Left hindlimb (tissue), 1 donor: ENCODE data around the gene BORCS5.
A peak's percentile ranks its signal among the peaks of the same experiment; 100 is the strongest.
"Not testable (repeated sequence)": the region's sequence is repeated elsewhere in the genome, so short reads cannot be mapped to it uniquely, and the experiment has no call there.

ENCODE experiments used
- DNase-seq: peaks from one replicate; pipeline ENCODE4 v3.0.0-alpha.2; 2018

BORCS5 gene

DNA sequence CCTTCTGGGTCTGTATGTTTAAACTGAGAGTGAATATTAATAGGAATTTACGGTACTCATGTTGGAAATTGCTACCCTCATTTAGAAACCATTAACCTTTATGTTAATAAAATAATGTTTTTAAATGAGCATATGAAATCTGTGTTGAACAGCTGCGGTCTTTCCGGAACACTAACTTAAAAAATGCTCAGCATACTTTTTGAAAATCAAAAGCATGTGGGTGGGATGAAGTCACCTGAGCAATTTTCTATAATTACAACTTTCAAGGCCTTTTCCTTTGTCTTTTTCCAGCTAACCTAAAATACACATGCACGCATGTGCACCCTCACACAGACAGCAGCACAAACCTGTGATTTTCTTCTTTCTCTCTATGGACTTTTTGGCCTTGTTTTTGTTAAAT is 39.8 kb downstream of the BORCS5 start:
- no peak for DNase-seq

DNA sequence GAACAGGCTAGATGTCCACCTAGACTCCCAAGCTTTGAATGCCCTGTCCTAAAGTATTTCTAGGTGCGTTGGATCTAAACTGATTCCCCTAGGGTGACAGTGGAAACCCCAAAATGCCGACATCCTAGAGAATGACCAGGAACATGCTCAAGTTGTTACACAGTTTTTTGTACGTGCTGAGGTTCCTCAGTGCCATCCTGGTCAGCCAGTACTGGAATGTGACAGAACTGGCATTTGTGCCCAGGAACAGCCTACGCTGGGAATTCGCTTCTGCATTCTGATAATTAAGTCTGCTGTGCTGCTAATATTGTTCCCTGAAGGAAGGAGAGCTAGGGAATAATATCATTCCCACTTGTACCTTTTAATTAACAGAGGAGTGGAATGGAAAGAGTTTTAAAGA is 40.3 kb downstream of the BORCS5 start:
- no peak for DNase-seq

DNA sequence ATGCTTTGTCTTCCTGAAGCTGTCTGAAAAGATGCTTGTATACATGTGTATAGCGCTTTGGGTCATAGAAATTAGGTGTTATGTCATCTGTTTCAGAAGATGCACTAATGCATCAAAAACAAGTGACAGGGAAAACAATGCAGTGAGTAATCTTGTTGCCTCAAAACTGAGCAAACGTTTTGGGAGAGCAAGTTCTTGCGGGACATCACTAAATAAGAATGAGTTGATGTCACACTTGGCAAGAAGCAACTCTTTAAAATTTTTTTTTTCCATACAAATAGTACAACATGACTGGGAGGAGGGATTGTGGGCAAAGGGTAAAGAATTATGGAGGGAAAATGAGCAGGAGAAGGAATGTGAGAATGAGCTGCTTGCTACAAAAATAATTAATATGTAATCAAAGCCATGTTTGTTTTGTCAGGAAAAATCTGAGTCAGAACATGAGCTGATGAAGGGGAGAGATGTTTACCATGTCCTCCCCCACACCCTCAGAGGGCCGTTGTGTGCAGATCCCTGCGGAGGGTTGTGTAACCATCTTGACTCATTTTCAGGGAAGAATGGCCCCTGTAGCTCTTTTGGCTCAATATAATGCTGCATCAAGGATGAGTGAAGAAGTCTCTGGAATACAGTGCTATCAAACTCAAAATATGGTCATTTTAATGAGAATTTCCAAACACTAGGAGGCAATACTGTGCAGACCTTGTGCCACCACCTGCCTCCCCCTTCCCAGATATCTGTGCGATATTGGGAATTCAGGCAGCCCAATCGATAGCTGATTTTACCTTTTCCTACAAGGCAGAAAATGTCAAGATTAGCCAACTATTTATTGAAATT is 41.4 kb downstream of the BORCS5 start:
- DNase-seq, result peak; percentile 52

DNA sequence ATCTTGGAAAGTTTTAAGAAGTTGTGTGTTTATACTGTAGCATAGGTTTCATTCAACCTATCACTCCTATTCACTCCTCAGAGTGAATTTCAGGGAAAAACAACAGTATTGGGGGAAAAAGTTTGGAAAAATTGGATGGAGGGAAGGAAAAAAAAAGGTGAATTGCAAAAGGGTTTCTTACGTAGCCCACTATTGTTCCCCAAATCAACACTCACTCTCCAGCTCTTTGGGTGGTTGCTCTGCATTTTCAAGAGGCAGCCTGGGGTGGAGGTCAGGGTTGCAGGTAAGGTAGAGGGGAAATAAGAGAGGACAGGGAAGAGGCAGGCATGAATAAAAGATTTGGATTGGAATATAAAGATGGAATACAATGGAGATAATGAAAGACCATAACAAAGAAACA is 42.3 kb downstream of the BORCS5 start:
- no peak for DNase-seq

DNA sequence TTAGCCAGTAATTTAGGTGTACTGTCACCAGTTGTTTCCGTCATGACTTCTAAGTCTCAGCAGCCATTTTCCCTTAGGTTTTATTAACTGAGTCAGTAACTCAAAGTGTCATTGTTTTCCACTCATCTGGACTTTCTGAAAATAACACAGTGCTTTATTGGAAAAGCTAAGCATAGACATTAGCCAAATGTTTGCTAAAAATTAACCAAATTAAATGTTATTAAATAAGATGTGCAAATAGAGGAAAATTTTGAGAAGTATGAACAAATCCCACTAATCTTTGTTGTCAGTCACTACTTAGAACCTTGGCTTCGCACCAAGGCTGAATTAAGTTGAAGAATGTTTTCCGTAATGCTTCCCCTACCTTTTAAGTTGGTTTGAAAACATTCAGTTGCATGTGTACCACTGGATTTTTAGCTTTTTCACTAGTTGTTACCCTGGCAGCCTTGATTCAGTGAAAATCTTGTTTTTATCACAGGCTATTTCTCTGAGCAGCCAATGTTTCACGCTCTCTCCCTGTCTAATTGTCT is 43.0 kb downstream of the BORCS5 start:
- no peak for DNase-seq

DNA sequence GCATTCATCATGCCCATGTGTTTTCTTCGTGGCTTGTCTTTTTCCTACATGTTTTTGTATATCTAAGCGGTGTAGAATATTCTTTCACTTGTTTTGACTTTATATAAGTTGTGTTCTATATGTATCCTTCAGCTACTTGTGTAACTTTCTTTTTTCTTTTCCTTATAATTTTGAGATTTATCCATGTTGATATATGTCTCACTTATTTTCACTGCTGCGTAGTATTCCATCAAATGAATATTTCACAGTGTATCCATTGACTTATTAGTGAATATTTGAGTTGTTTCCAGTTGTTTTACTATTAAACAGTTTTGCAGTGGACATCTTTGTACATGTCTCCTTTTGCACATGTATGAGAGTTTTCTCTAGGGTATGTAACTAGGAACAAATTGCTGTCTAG is 43.9 kb downstream of the BORCS5 start:
- no peak for DNase-seq

DNA sequence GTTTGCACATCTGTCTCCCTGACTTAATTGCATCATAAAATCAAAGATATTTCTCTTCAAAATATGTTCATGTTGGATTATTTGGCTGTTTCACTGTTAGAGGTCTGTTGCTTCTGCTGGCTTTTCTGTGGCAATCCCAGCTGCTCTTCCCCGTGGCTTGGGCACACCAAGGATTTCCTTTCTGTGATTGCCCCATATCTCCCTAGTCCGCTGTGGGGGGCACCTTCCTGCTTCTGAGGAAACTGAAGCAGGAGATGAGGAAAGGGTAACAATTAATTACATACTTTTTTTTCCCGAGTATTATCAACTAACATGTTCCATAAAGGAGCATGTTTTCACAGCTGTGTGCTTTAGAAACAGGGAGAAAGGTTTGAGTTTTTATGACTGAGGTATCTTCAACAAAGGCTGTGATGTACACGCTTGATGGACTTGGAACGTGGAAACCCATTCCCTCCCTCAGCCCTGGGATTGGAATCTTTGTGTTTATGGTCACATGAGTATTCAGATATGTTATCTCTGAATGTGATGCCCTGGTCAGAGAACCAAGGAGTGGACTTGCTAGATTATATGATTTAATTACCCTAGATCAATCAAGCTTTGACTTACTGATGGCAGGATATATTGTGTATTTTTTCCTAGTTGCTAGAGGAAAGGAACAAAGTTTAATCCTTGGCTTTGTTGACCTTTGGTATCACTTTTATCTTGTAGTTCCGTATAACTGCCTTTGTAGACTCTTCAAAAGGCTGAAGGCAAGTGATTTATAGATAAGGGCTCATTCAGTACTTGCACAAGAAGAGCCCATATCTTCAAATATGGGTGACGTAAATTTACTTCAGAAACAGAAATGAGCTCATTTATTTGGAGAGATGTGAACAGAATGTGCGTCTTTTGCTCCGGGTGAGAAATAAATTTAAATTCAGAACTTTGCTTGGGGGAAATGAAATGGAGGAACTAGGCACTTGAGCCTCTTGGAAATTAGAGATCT is 46.7 kb downstream of the BORCS5 start:
- no peak for DNase-seq

DNA sequence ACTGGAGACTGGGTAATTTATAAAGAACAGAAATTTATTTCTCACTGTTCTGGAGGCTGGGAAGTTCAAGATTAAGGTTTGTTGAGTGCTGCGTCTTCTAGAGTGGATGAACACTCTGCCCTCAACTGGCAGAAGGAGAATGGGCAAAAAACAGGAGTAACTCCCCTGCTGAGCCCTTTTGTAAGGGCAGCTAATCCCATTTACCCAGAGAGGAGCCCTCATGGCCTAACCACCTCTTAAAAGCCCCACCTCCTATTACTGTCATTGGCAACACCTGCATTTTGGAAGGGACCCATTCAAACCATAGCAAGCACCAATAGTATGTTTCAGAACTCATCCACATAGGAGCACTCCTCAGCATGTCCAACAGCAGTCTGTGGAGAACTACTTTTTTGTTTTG is 47.4 kb downstream of the BORCS5 start:
- no peak for DNase-seq

DNA sequence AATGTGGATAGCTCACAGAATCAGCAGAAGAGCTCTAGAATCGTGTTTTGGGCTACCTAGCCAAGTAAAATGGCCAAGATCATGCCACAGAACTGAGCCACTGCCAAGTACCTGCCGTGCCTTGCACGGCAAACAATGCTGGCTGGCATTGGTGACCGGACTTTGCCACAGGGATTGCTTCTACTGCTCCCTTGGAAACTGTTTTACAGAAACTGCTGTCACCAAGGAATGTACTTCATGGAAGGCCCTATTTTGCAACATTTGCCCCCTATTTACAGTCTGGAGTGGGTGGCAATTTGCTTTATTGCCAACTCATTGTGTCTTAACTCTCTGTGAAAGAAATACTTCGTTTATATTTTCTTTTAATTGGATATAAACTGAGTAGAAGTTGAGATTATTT is 49.0 kb downstream of the BORCS5 start:
- no peak for DNase-seq

DNA sequence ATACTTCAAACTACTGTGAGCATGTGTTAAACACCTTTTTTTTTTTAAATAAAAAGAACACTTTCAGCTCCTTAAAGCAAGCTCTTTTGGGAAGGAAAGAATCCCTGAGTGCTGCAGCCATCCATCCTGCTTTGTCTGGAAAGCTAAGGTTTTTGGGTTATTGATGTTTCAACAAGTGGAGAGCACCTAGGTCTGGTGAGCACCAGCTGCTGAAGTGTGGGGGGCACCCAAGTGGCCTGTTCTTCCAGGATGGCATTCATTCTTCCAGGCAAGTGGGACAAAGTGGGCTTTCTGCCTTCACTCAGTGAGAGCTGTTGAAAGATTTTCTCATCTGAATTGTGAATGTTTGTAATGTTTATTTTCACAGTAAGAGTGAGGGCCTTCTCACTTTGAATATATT is 49.9 kb downstream of the BORCS5 start:
- no peak for DNase-seq

DNA sequence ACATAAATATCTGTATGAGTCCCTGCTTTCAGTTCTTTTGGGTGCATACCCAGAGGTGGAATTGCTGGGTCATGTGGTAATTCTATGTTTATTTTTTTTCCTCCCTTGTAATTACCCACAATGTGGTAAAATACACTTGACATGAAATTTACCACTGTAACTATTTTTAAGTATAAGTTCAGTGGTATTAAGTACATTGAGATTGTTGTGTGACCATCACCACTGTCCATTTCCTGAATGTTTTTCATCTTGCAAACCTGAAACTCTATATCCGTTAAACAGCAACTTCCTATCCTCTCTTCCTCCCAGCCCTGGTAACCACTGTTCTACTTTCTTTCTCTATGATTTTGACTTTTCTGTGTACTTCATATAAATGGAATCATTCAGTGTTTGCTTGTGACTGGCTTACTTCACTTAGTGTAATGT is 51.4 kb downstream of the BORCS5 start:
- no peak for DNase-seq

DNA sequence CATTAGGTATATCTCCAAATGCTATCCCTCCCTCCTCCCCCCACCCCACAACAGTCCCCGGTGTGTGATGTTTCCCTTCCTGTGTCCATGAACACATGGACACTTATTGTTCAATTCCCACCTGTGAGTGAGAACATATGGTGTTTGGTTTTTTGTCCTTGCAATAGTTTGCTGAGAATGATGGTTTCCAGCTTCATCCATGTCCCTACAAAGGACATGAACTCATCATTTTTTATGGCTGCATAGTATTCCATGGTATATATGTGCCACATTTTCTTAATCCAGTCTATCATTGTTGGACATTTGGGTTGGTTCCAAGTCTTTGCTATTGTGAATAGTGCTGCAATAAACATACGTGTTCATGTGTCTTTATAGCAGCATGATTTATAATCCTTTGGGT is 52.5 kb downstream of the BORCS5 start:
- DNase-seq, result not testable (repeated sequence)

DNA sequence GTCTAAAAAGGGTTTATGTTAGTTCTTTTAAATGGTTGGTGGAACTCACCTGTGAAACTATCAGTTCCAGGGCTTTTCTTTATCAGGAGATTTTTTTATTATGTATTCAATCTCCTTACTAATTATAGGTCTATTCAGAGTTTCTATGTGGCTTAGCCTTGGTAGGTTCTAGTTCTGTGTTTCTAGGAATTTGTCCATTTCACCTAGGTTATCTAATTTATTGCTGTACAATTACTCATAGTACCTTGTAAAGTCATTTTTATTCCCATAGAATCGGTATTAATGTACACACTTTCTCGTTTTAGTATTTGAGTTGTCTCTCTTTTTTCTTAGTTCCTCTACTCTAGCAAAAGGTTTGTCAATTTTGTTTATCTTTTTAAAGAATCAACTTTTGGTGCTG is 59.0 kb downstream of the BORCS5 start:
- DNase-seq, result no peak

DNA sequence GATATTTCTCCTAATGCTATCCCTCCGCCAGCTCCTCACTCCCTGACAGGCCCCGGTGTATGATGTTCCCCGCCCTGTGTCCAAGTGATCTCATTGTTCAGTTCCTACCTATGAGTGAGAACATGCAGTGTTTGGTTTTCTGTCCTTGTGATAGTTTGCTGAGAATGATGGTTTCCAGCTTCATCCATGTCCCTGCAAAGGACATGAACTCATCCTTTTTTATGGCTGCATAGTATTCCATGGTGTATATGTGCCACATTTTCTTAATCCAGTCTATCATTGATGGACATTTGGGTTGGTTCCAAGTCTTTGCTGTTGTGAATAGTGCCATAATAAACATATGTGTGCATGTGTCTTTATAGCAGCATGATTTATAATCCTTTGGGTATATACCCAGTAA is 62.3 kb downstream of the BORCS5 start:
- DNase-seq, result not testable (repeated sequence)

DNA sequence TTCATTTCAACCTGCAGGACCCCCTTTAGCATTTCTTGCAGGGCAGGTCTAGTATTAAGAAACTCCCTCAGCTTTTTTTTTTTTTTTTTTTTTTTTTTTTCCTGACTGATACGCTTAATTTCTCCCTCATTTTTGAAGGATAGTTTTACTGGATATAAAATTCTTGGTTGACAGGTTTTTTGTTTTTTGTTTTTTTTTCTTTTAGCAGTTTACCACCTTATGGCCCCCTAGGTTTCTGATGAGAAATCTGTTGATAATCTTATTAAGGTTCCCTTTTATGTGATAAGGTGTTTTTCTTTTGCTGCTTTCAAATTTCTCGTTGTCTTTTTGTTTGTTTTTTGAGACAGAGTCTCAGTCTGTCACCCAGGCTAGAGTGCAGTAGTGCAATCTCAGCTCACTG is 66.5 kb downstream of the BORCS5 start:
- DNase-seq, result no peak

DNA sequence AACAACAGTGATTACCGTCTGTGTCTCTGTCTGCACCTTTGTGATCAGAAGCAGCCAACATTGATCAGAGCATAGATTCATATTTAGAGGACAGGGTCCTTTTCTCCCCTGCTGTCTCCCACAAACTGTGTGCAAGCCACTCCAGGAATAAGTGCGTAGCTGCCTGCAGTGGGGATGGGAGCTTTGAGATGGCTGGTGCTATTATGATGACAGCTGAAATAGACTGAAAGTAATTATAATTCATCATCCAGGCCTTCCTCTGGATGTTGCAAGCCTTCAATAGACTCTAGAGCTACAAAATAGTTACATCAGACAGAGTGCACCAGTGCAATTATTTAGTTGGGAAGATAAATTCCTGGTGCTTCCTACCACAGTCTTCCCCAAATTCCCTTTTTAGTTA is 68.1 kb downstream of the BORCS5 start:
- DNase-seq, result no peak

DNA sequence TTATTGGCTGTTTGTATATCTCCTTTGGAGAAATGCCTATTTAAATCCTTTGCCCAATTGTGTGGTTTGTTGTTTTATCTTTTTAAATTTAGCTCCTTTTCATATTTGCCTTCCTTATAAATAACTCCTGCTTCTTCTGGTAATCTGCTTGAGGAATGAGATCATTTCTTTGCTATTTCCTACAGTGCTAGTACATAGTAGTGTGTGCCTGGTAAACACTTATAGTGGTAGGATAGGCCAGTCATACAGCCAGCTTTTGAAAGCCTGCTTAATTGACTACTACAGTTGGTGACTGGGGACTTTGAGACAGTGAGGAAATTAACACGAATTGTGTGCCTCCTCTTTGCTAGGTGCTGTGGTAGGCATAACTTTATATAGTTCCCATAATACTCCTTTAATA is 68.7 kb downstream of the BORCS5 start:
- no peak for DNase-seq

DNA sequence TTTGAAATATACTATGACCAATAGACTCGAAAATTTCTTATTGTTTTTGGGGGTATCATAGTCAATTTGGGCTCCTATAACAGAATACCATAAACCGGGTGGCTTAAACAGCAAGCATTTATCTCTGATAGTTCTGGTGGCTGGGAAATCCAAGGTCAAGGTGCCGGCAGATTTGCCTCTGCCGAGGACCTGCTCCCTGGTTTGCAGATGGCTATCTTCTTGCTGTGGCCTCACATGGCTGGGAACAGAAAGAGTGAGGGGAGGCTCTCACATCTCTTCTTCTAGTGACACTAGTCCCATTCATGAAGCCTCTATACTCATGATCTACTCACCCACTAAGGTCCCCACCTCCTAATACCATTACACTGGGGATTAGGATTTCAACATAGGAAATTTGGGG is 70.7 kb downstream of the BORCS5 start:
- no peak for DNase-seq

DNA sequence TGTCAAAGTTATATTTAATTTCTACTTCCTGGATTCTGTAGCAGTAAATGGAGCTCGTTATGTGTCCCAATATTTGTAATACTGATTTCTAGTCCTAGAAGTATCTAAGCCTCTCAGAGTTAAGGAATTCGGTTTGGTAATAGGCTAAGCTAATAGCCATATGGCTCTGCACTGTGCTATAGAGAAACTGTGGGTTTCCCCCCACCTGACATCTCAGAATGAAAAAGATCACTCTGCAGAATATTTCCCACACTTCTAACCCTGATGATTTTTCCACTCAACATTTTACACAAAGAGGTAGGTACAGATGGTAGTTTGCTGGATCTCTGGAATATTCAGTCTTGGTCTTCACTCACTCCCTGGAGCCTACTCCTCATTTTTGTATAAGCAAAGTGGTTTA is 71.2 kb downstream of the BORCS5 start:
- DNase-seq, result no peak

DNA sequence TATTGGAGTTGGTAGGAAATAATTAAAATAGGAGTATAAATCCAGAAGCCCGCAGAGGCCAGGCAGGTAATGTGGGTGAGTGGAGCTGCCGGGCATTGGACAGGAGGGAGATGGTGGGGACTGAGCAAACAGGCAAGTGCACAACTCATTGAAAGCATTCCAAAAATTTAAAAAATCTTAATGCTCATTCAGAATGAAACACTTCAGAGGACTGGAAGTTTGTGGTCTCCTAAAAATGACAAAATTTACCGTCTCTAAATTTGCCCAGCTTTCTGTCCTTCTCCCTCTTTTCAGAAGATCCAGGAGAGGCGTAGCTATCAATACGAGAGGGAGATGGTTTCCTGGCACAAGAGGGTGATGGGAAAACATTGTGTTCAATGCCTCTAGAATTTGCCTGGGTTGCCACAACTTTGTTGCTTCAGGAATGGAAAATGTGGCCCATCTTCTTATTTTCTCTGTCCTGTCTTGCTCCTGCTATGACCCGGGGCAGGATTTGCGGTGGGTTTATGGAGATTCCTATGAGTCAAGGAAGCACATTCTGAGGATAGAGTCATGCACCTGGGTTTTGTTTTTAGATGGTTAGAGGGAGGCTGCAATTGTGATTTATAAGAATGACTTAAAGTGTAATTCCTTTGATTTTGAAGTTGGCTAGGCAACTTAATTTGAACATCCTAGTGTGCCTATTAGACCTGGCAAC is 72.2 kb downstream of the BORCS5 start:
- no peak for DNase-seq

DNA sequence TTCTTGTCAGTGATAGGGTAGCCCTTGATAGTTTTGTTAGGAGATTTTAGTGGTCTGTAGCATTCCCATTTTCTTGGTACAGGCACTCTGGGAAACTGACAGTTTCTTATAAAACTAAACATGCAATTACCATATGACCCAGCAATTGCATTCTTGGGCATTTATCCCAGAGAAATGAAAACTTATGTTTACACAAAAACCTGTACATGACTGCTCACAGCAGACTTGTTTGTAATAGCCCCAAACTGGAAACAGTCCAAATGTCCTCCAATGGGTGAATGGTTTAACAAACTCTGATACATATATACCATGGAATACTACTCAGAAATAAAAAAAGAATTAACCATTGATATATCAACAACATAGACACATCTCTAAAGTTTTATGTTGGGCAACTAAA is 75.5 kb downstream of the BORCS5 start:
- no peak for DNase-seq

DNA sequence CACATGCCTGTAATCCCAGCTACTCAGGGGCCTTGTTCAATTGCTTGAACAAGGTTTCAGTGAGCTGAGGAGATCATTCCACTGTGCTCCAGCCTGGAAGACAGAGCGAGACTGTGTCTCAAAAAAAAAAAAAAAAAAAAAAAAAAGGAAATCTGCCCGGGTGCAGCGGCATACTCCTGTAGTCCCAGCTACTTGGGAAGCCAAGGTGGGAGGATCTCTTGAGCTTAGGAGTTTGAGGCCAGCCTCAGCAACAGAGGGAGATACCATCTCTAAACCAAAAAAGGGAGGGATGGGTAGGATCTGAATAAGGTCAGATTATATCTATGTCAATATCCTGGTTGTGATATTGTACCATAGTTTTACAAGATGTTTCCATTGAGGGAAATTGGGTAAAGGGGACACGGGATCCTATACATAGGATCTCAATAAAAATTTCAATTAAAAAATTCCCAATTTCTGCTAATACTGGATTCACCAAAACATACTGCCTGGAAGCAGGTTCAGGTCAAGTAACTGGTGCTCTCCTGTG is 76.4 kb downstream of the BORCS5 start:
- DNase-seq, result no peak

DNA sequence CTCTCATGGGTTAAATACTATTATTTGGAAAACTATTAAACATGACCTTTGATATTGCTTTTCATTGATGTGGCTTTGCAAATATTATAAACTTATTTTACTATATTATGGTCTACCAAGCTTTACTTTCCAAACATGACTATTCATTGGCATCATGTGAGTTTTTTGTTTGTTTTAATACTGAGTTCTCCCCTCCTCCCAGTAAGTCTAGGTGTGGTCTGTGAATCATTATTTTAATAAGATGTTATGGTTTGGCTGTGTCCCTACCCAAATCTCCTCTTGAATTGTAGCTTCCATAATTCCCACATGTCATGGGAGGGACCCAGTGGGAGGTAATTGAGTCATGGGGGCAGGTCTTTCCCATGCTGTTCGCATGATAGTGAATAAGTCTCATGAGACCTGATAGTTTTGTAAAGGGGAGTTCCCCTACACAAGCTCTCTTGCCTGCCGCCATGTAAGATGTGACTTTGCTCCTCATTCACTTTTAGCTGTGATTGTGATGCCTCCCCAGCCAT is 80.0 kb downstream of the BORCS5 start:
- no peak for DNase-seq
